NCI-H1694 treated with DMSO at 0.1 percent for 48 hours (cell line): ENCODE measurements around the gene TMED8.
A peak's percentile ranks its signal among the peaks of the same experiment; 100 is the strongest.
"Not testable (repeated sequence)": the region's sequence is repeated elsewhere in the genome, so short reads cannot be mapped to it uniquely, and the experiment has no call there.

Experiments used
- DNase-seq: peaks from one replicate; lab custom pipeline; 2025; lab: John Stamatoyannopoulos, UW

TMED8 gene

GRCh38 chr14:77359626-77360025, 17.3 kb downstream of the TMED8 start:
- no peak for DNase-seq

- no peak for DNase-seq
Observed at GRCh38 chr14:77356899-77357298, 20.0 kb downstream of the TMED8 start.

GRCh38 chr14:77355811-77356210, 21.1 kb downstream of the TMED8 start:
- no peak for DNase-seq

DNA sequence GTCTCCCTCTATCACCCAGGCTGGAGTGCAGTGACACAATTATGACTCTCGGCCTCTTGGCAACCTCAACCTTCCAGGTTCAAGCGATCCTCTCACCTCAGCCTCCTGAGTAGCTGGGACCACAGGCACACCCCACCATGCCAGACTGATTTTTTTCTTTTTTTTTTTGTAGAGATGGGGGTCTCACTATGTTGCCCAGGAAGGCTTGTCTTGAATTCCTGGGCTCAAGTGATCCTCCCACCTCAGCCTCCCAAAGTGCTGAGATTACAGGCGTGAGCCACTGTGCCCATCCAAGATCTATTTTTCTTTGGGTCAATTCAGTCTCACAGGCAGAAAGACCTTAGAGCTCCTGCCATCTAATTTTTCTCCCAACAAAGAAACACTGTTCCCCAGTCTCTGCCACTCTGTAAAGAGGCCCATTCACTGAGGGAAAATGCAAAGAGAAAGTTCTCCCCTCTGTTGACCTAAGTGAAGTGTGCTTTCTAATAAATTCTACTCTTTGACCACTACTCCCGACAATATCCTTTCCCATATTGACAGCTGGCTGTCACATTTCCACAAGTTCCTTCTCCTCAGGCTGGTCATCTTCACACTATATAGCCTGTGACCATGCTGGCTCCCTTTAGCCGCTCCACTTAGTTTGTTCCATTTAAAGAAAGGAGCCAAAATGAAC, 23.3 kb downstream of the TMED8 start:
- DNase-seq = no peak

DNA sequence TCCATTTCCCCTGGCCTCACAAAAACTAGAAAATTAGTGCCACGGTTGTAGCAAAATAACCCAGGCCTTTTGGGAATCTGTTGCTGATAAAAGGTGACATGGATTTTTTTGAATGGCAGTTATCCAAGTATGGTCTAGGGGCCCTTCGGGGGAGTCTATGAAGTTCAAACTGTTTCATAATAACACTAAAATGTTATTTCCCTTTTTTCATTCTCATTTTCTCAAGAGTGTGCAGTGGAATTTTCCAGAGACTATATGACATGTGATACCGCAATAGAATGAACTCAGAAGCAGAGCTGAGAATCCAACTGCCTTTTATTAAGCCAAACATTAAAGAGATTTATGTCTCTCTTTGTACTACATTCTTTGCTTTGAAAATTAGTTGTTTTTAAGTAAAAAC, 29.1 kb downstream of the TMED8 start:
- no peak for DNase-seq

DNA sequence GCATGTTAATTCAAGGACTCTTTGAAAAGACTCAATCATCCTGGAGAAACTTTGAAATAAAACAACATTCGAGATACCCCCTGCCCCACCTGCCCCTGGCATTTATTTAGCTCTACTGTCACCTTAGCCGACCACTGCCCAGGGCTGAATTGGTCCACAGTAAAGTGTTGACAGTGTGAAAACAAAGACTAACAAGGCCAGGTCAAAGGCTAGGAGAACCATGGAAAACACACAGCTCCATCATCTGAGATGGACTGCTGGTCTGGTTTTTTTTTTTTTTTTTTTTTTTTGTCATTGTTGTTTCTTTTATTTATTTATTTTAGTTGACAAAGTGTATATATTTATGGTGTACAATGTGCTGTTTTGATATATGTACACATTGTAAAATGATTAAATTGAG, 30.4 kb downstream of the TMED8 start:
- no peak for DNase-seq

DNA sequence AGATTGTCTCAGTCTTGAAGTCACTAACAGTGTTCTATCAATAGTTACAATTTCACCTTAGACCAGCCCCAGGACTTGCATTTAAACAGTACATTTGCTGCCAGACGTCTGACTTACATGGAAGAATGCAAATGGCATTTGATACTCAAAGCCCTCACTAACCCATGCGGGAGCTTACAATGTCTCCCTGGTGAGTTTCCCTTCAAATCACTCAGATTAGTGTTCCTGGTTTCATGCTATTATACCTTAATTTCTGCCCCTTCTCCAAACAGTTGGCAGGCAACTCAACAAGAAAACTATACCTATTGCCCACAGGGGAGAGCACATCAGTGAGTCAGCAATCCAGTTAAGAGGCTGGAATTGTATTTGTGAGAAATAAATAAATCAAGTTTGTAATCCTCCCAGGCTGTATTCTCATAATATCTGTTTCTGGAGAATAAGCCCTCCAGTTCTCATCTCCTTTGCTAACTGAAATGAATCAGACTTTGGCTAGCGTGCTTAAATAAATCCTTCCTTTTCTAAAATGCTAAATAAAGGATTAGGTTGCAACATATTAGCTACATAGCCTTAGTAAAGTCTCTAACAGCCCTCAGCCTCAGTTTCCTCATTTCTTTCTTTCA, 32.4 kb downstream of the TMED8 start:
- no peak for DNase-seq

GRCh38 chr14:77343662-77344061, 33.2 kb downstream of the TMED8 start:
- DNase-seq = peak; percentile 86

DNA sequence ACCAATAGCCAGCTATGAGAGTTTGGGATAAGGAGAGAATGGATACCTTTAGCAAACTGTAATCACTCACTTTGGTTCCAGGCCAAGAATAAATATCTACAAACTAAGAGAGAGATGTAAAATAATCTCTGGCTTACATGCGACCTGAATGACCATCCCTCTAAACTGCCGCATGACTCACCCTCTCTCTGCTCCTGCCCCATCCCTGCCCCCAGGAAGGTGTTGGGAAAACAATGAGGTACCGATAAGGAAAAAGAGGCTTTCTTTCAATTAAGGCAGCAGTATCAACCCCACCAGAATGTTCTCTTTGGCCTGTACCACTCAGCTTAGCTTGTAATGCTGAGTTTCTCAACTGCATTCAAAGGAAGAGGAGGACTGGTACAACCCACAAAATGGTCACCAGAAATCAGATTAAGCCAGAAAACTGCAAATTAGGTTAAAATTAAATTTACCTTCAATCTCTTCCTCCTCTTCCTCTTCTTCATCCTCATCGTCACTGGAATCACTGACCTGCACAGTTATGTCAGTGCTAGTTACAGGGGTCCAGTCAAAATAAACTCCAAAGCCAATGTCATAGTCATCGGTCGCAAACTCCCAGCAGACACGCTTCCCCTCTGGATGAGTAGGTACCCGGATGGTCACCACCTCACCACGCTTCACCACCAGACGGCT, 34.0 kb downstream of the TMED8 start:
- no peak for DNase-seq

DNA sequence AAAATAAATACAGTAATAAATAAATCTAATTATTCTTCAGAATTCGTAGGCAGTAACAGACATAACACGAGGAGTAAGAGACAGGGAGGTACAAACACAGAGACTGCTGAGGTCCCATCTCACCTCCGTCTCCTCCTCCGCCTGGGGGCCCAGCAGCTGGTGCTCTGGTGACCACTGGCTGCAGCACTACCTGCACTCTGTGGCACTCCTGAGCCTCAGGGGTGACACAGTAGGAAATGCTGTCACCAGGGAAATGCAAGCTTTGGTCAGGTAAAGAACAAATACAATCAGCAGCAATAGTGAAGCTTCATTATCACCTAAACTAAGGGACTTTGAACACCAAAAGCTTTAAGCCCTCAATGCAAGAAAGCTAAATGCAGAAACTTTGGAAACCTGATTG, 36.5 kb downstream of the TMED8 start:
- peak; percentile 27 for DNase-seq

- no peak for DNase-seq
Observed at GRCh38 chr14:77339407-77339806, 37.5 kb downstream of the TMED8 start.

- DNase-seq = no peak
Observed at GRCh38 chr14:77338302-77338701, 38.6 kb downstream of the TMED8 start.

GRCh38 chr14:77337880-77338279, 39.0 kb downstream of the TMED8 start:
- no peak for DNase-seq

- DNase-seq = not testable (repeated sequence)
Observed at GRCh38 chr14:77337255-77337654, 39.6 kb downstream of the TMED8 start.

DNA sequence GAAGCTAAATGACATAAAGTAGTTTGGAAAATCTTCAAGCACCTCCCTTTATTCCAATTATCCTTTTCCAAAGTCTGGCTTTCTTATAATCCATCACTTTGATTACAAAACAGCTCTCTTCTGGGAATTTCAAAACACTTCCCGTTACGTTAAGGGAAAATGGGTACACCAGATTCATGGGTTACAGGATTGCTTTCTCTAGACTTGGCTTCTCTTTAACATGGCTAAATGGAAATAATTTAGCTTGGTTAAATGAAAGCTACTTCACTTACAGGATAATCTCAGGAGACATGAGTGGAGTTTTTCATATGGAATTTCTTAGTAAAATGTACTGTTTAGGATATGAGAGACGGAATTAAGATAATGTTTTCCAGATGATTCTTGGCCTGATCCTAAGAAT, 41.3 kb downstream of the TMED8 start:
- no peak for DNase-seq

GRCh38 chr14:77329872-77330271, 47.0 kb downstream of the TMED8 start:
- DNase-seq = no peak

- no peak for DNase-seq
Observed at GRCh38 chr14:77327111-77327510, 49.8 kb downstream of the TMED8 start.

DNA sequence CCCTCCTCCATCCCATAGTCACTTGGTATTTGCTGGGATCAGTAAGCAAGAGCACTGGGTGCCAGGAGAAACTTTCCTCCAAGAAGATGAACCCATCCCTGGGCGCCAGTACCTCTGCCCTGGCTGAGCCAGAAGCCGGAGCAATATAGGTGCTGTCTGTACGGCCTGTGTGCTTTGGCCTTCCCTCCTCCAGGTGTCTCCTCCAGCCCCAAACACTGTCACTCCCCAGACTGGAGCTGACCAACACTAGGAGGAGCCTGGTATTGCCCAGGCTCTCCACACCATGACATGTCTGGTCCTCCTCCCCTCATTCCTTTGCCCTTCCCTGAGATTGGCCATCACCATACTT, 51.2 kb downstream of the TMED8 start:
- no peak for DNase-seq

DNA sequence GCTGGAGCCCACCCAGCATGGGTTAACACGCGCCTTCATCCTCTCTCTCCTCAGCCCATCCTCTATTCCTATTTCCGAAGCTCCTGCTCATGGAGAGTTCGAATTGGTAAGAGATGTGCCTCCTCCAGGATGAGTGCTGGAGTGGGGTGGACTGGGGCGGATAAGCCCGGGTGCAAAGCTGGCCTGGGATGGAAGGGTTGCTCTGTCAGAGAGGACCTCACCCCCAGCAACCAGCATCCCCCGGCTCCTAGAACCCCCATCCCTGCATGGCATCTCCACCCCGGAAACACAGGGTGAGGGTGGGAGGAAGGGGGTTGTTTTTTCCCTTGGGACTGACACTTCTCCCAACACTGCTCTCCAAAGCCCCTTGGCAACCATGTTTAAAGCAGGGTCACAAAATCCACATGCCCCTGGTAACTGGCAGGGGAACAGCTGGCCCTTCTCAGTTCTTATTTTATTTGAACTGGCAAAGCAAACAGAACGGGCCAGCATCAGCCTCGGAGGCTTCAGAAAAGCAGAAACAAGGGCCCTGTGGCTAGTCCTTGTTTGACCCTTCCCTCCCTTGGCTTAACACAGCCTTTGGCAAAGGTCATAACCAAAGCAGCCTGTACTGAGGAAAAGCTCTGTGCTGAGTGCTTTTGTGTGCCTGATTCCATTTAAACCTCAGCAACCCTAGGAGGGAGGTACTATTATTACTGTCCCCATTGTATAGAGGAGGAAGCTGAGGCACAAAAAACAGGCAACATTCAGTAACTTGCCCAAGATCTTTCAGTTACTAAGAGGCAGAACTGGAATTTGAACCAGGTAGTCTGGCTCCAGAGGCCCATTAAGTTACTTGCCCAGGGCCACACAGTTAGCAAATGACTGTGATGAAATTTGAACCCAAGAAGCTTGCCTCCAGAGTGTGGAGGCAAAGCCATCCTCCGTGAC, 51.8 kb downstream of the TMED8 start:
- no peak for DNase-seq

GRCh38 chr14:77324289-77324688, 52.6 kb downstream of the TMED8 start:
- DNase-seq = no peak

- DNase-seq = no peak
Observed at GRCh38 chr14:77323571-77323970, 53.3 kb downstream of the TMED8 start.

DNA sequence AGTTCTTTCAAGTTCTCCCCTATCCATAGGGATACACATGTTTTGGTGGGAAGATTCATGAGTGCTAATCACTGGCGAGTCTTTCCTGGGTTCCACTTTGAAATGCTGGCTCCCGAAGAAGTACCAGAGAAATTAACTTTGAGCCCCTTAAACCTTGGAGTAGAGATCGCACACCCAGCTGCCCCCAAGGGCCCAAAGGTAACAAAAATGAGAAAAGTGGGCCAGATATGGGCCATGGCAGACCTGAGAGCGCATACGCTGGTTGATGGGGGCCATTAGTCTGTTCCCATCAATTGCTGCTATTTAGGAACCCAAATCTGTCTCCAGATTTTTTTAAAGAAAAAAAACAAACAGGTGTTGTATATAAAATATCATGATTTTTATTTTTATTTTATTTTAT, 53.9 kb downstream of the TMED8 start:
- no peak for DNase-seq
